Stimulated activated CD8-positive, alpha-beta memory T cell treated with anti-CD3 and anti-CD28 coated beads, Interleukin-15, amount 100 ng/mL, for 48 hours (primary cell): ENCODE measurements around the gene P2RY8.

Experiments used
- DNase-seq, 2 donors: peaks; one replicate each; pipeline ENCODE4 v3.0.0-alpha.2; 2020; ENCODE audit warnings: low read depth in 2 of 2

The P2RY8 gene

DNA sequence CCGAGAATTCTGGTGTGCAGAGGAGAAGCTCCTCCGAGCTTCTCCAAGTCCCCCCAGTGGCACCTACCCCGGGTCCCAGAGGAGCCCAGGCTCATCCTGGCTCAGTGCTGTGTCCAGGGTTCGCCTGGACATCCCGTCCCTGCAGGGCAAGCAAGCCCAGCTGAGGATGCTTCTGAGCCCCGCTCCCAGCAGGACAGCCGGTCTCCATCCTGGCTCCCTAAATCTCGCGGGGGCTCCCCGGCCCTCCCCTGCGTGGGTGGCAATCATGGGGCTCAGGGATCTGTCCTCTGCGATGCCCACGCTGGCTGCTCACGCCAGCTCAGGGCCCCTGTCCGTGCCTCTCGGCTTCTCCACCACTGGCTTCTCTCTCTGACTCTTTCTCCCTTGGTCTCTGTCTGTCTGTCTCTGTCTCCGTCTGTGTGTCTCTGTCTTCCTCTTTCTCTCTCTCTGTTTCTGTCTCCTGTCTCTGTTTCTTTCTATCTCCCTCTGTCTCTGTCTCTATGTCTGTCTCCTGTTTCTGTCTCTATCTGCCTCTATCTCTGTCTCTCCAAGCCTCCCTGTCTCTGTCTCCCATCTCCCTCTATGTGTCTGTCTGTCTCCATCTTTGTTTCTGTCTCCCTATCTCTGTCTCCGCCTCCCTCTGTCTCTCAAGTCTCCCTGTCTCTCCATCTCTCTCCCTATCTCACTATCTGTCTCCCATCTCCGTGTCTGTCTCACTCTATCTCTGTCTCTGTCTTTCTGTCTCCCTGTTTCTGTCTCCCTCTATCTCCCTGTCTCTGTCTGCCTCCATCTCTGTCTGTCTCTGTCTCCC lies 117.2 kb downstream of the P2RY8 start:
- DNase-seq: no peak

DNA sequence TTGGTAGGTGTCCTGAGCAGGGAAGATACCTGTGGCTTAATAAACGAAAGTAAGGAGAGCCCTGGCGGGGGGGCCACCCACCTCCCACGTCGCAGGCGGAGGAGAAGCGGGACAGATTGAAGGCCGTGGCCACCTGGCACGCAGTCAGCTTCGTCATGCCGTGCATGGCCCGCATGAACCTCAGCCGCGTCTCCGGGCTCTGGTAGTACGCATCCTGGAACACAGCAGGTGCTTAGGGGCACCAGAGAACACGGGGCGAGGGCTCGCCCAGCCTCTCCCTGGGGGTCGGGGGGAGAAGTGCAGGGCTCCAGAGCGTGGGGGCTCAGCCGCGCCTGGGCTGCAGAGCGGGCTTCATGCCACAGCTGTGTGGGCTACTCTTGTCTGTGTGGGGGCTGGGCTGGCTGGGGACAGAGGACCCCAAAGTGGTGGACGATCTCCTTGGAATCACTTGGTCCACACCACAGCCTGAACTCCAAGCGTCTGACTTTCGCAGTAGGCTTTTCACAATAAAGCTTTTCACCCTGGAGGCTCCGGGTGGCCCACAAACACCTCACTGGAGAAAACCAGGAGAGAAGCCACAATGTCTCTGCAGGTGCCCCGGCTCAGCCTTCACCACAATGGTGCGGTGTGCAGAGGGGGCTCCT lies 118.0 kb downstream of the P2RY8 start:
- DNase-seq: no peak

DNA sequence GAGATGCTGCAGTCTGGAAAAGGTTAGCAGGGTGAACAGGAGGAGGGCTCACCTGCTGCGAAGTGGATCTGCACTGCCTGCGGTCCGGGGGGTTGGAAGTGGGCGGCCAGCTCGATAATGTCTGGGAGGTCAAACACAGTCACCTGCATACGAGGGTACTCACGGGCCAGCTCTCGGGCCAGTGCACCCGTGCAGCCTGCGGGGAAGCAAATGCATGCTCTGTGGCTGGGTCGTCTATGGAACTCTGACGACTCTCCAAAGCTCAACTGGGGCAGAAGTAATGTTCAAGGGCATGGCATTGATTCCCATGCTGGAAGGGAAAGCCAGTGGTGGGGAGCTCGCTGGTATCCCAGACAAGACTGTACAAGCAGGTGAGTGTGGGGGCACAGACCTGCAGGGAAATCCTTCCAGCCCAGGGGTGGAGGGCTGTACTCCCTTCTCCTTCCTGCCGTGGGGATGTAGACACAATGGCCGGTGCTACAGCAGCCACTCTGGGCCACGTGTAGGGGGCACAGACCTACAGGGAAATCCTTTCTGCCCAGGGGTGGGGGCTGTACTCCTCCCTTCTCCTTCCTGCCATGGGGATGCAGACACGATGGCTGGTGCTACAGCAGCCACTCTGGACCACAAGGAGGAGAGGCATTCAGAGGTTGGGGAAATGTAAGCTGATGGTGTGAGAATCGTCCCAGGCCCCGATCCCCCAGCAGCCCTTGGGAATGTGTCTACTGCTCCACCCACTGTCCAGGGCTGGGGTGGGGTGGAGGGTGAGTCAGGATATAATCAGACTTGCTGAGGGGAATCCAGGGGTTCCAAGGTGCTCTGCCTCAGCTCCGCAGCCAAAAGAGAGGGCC lies 118.8 kb downstream of the P2RY8 start:
- DNase-seq: no peak

DNA sequence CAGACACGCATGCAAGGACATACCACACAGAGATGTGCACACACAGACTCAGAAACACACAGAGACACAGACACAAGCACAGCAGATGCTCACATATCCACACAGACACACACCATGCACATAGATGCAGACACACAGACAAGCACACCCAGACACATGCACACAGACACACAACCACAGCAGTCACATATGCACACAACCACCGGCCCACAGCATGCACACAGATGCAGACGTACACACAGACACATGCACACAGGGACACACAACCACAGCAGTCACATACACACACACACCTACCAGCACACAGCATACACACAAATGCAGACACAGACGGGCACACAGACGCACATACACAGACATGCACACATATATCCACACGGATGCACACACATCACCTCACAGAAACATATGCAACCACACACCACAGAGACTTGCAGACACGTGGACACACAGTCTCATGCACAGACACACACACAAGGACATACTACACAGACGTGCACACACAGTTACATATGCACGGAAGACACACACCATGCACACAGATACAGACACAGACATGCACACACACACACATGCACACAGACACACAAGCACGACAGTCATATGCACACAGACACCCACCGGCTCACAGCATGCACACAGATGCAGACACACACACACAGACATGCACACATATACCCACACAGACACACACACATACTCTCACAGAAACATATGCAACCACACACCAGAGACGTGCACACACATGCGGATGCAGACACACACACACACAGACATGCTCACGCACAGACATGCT lies 119.8 kb downstream of the P2RY8 start:
- DNase-seq: no peak

DNA sequence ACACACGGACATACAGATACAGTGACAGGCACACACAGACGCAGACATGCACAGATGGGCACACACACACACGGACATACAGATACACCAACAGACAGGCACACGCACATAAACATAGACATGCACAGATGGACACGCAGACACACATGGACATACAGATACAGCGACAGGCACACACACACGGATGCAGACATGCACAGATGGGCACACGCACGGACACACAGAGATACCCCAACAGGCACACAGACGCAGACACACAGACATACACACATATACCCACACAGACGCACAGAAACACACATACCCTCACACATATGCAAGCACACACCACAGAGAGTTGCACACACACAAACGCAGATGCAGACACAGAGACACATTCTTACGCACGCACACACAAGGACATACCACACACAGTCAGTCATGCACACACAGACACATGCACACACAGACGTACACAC lies 120.6 kb downstream of the P2RY8 start:
- DNase-seq: no peak
